Fibroblast of skin of abdomen (primary cell): ENCODE data around the gene SSB.
A peak's percentile ranks its signal among the peaks of the same experiment; 100 is the strongest.
"Not testable (repeated sequence)": the region's sequence is repeated elsewhere in the genome, so short reads cannot be mapped to it uniquely, and the experiment has no call there.

Experiments
- DNase-seq: peaks from one replicate; pipeline ENCODE4 v3.0.0-alpha.2; 2013

The SSB gene

DNA sequence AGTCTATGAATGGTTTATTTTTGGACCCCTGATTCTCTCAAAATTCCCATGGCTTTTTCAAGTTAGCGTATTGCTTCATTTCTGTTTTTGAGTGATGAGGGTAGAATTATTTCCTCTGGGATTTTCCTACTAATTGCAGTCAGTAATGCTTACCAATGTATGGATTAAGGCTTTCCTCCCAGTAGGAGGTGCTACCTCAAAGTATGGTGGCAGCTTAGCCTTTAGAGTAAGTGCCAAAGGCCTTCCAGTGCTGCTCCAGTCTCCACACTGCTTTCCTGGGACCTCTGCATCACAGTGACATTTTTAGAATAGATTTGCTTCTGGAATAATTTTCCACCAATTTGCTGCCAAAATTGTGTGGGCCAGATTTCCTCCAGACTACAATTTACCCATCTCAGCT is 16.2 kb upstream of the SSB start:
- DNase-seq: no peak

GRCh38 chr2:169790581-169790980 is 8.1 kb upstream of the SSB start:
- no peak for DNase-seq

- no peak for DNase-seq
Observed at GRCh38 chr2:169795181-169795580, 3.5 kb upstream of the SSB start.

DNA sequence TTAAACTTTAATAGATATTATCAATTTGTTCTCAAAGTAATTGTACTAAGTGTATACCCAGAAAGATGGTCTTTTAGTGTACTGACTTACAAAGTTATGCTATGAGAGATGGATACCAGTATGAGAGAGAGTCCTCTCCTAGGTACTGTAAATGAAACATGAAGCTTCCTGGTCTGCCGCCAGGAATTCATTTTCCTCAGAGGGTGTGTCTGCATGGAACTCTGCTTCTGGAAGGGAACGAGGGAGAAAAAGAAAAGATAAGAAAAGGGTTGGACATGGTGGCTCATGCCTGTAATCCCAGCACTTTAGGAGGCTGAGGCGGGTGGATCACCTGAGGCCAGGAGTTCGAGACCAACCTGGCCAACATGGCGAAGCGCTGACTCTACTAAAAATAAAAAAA is 2.2 kb upstream of the SSB start:
- no peak for DNase-seq

DNA sequence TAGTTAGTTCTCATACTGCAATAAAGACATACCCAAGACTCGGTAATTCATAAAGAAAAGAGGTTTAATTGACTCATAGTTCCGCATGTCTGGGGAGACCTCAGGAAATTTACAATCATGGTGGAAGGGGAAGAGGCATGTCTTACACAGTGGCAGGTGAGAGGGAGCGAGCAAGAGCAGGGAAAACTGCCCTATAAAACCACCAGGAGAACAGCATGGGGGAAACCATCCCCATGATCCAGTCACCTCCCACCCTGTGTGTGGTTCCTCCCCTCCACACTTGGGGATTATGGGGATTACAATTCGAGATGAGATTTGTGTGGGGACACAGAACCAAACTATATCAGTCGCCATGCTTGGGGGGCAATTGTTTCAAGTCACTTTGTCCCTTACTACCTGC is 1.1 kb upstream of the SSB start:
- DNase-seq: no peak

DNA sequence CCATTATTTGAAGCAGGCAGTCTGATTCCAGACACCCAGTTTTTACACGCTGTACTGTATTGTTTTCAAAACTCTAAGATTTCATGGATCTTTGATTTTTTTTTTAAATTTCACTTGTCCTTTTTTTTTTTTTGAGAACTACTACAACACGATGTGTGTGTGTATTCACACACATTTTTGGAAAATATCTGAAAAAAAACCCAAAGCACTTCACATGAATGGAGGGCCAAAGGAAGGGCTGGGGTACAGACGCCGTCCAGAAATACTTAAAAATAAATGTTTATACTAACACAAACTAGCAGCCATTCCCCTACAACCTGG is 314 bp upstream of the SSB start:
- DNase-seq: no peak

GRCh38 chr2:169803480-169803879 is 4.8 kb downstream of the SSB start:
- no peak for DNase-seq

DNA sequence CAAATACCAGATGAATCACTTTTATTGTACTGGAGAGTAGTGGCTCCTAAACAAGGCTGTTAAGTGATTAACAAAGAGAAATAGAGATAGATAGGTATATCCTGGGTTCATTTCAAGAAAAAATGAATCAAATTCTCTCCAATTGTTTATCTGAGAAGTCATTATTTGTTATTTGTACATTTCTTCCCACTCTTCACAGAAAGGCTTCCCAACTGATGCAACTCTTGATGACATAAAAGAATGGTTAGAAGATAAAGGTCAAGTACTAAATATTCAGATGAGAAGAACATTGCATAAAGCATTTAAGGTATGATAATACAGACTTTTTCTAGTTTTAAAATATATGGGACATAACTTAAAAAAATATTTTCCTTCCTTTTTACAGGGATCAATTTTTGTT is 7.9 kb downstream of the SSB start:
- DNase-seq: no peak

- peak; percentile 50 for DNase-seq
Observed at GRCh38 chr2:169808221-169808620, 9.6 kb downstream of the SSB start.

DNA sequence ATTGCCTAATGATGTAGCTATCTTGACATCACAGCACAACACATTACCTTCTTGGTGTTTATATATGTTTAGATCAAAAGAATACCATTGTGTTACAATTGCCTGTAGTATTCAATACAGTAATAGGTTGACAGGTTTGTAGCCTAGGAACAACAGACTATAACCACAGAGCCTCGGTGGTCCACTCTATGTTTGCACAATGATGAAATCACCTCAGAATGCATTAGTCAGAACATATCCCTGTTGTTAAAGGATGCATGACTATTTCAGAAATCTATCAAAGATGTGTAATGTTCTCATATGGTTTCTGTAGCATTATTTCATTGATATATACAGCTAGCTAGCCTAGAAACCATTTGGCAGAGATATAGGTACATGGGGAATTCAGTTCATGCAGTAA is 17.2 kb downstream of the SSB start:
- DNase-seq: peak; percentile 87

- not testable (repeated sequence) for DNase-seq
Observed at GRCh38 chr2:169816961-169817360, 18.3 kb downstream of the SSB start.

- not testable (repeated sequence) for DNase-seq
Observed at GRCh38 chr2:169817369-169817768, 18.7 kb downstream of the SSB start.

DNA sequence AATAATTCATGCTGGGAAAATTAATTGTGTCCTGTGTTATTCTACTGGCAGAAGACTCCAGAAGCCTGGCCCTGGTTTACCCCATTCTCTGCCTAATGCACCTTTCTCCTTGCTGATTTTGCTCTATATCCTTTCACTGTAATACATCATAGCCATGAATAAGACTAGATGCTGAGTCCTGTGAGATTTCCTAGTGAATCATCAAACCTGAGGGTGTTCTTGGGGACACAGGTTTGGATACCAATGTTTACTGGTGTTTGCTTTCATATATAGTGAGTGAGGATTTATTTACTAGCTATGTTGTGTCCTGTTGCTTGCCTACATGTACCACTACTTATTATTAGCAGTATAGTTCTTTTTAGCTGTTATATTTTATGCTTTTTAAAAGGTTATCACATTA is 19.6 kb downstream of the SSB start:
- no peak for DNase-seq

DNA sequence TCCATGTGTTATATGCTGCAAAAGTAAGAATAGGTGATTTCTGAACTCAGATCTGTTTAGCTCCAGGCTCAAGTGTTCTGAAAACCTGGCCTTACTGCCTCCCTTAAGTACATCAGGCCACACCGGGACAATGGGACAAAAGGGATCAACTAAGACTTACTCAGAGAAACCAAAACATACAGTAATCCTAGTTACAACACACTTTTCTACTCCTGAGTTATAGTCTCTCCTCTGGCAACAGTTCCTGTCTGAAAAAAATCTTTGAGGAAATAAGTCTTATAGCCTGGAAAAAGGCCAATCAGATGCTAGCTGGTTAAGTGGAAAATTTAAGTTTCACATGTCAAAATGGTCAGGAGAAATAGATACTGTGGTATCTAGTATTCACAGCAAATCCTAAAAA is 20.4 kb downstream of the SSB start:
- peak; percentile 53 for DNase-seq

- DNase-seq: not testable (repeated sequence)
Observed at GRCh38 chr2:169820101-169820500, 21.4 kb downstream of the SSB start.

- DNase-seq: no peak
Observed at GRCh38 chr2:169822036-169822435, 23.4 kb downstream of the SSB start.

- DNase-seq: no peak
Observed at GRCh38 chr2:169822785-169823392, 24.2 kb downstream of the SSB start.

DNA sequence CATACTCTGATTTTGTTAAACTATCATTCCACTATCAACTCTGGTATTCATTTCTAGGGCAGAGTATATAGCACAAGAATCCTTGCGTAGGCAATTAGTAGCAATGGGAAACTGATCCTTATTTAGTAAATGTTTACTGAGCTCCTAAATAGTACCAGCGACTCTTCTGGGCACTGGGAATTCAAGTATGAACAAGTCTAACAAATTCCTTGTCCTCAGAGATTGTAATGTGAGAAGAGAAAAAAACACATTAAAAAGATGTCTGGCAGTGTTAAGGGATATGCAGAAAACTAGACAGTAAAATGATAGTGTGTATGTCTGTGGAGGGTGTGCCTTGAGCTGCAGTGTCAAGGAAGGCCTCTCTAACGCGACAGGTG is 25.3 kb downstream of the SSB start:
- DNase-seq: no peak

- peak; percentile 75 for DNase-seq
Observed at GRCh38 chr2:169824373-169825333, 26.0 kb downstream of the SSB start, which contains the start of gene METTL5. TSS of gene METTL5 (minus strand) at chr2:169824905. CDS start at chr2:169824597, 308 bp downstream.

DNA sequence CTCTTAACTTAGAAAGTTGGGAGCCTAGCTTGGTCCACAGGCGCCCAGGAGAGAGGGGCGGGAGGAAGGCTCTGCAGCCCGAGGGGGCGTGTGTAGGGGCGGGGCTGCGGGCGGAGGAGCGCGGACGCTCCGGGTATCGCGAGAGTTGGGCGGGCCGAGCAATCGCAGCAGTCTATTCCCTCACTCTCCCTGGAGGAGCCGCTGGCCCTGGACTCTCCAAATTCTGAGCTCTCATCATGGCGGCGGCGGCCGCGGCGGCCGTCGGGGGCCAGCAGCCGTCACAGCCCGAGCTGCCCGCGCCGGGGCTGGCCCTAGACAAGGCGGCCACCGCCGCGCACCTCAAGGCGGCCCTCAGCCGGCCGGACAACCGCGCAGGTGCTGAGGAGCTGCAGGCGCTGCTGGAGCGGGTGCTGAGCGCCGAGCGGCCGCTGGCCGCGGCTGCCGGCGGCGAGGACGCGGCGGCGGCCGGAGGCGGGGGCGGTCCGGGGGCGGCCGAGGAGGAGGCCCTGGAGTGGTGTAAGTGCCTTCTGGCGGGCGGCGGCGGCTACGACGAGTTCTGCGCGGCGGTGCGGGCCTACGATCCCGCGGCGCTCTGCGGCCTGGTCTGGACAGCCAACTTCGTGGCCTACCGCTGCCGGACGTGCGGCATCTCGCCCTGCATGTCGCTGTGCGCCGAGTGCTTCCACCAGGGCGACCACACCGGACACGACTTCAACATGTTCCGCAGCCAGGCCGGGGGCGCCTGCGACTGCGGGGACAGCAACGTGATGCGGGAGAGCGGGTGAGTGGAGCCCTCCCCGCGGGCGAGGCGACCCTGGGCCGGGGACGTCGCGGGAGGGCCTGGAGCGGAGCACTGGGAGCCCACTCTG is 28.8 kb downstream of the SSB start, which contains the start of gene UBR3:
TSS of gene UBR3 (plus strand) at position 183 of the 869 bp plus-strand sequence. CDS start at position 237, 54 bp downstream.
- peak; percentile 94 for DNase-seq

DNA sequence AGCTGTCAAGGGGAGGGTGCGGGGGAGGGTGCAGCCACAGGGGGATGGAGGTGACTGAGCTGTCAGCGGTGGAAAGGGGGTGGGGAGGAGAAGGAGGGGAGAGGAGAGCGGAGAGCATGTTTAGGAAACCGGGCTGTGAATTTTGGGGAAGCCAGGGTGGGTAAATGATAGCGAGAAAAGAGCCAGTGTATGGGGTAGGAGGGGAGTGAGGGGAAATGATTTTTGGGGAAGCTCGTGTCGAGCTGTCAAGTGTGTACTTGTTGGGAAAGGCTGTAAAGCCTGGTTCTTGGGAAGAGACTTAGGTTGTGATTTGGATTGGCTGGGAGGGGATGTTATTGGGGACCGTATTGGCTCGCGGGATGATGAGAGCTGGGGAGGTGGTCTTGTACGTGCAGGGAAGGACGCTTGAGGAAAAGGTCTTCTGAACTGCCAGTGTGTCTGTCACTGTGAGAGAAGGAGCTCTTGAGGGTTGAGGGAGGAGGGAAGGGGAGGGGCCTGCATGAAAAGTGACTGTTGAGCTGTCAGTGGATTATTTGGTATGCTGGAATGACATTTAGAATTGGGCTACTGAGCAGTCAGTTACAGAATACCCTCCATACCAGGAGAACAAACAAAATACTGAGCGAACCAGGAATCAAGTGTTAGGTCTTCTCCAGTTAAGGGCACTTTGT is 29.6 kb downstream of the SSB start:
- DNase-seq: peak; percentile 31

- DNase-seq: no peak
Observed at GRCh38 chr2:169834401-169834800, 35.7 kb downstream of the SSB start.
